NOMO-1 treated with DMSO at 0.1 percent for 48 hours (cell line): ENCODE results near the gene BDP1.
A peak's percentile ranks its signal among the peaks of the same experiment; 100 is the strongest.
"Not testable (repeated sequence)": the region's sequence is repeated elsewhere in the genome, so short reads cannot be mapped to it uniquely, and the experiment has no call there.

ENCODE experiments used
- DNase-seq: peaks from one replicate; lab custom pipeline; 2025; ENCODE audit not compliant: unreplicated experiment; lab: John Stamatoyannopoulos, UW

The BDP1 gene

GRCh38 chr5:71563161-71563560, 107.7 kb downstream of the BDP1 start:
- no peak for DNase-seq

GRCh38 chr5:71564895-71565294, 109.4 kb downstream of the BDP1 start:
- no peak for DNase-seq

GRCh38 chr5:71569748-71570509, 114.5 kb downstream of the BDP1 start:
- no peak for DNase-seq

- DNase-seq = not testable (repeated sequence)
Measured at GRCh38 chr5:71571811-71572210, 116.4 kb downstream of the BDP1 start.

GRCh38 chr5:71573591-71573990, 118.1 kb downstream of the BDP1 start:
- DNase-seq = no peak

GRCh38 chr5:71575588-71575987, 120.1 kb downstream of the BDP1 start:
- DNase-seq = not testable (repeated sequence)

GRCh38 chr5:71576241-71576640, 120.8 kb downstream of the BDP1 start:
- no peak for DNase-seq

- DNase-seq = not testable (repeated sequence)
Measured at GRCh38 chr5:71577839-71578238, 122.4 kb downstream of the BDP1 start.

- DNase-seq = no peak
Measured at GRCh38 chr5:71582945-71583584, 127.6 kb downstream of the BDP1 start.

GRCh38 chr5:71586052-71586940, 130.8 kb downstream of the BDP1 start:
- DNase-seq = no peak

GRCh38 chr5:71586941-71587765, 131.7 kb downstream of the BDP1 start, which contains the start of gene MCCC2:
TSS of gene MCCC2 (plus strand) at chr5:71587340. CDS start at chr5:71587426, 86 bp downstream.
- DNase-seq = peak; percentile 96

GRCh38 chr5:71587766-71588532, 132.5 kb downstream of the BDP1 start:
- DNase-seq = no peak

- DNase-seq = no peak
Measured at GRCh38 chr5:71588533-71588885, 133.1 kb downstream of the BDP1 start.

GRCh38 chr5:71589903-71590302, 134.5 kb downstream of the BDP1 start:
- no peak for DNase-seq

GRCh38 chr5:71591100-71591499, 135.6 kb downstream of the BDP1 start:
- DNase-seq = no peak

- no peak for DNase-seq
Measured at GRCh38 chr5:71596169-71596568, 140.7 kb downstream of the BDP1 start.

- DNase-seq = no peak
Measured at GRCh38 chr5:71597001-71597400, 141.6 kb downstream of the BDP1 start.

- no peak for DNase-seq
Measured at GRCh38 chr5:71600783-71601182, 145.3 kb downstream of the BDP1 start.

GRCh38 chr5:71601222-71602026, 146.0 kb downstream of the BDP1 start:
- DNase-seq = peak; percentile 67
